Effector memory CD4-positive, alpha-beta T cell (primary cell): ENCODE measurements around the gene CEP131.
"Not testable (repeated sequence)": the region's sequence is repeated elsewhere in the genome, so short reads cannot be mapped to it uniquely, and the experiment has no call there.

Experiments
- DNase-seq, 3 donors: peaks; one replicate each; pipeline ENCODE4 v3.0.0-alpha.2; 2020
- H3K27ac ChIP-seq: 2 replicates; pipeline ENCODE4 v1.7.0; 2013; ENCODE audit warnings: mild to moderate bottlenecking, low read length, moderate library complexity; ENCODE audit not compliant: insufficient read depth, poor library complexity, severe bottlenecking
- H3K27me3 ChIP-seq: replicated peaks from 2 replicates; pipeline ENCODE4 v1.7.0; 2013; ENCODE audit warnings: mild to moderate bottlenecking, low read length; ENCODE audit not compliant: insufficient read depth, control insufficient read depth, poor library complexity, severe bottlenecking
- H3K36me3 ChIP-seq: 2 replicates; pipeline ENCODE4 v1.7.0; 2013; ENCODE audit warnings: mild to moderate bottlenecking, low read length, moderate library complexity; ENCODE audit not compliant: control insufficient read depth, insufficient read depth
- H3K4me1 ChIP-seq: 2 replicates; pipeline ENCODE4 v1.7.0; 2013; ENCODE audit warnings: low read length, mild to moderate bottlenecking; ENCODE audit not compliant: control insufficient read depth, insufficient read depth, poor library complexity, severe bottlenecking
- H3K4me3 ChIP-seq: 2 replicates; pipeline ENCODE4 v1.7.0; 2013; ENCODE audit warnings: low read length, low read depth, mild to moderate bottlenecking; ENCODE audit not compliant: insufficient read depth, poor library complexity, severe bottlenecking
- H3K9me3 ChIP-seq: 2 replicates; pipeline ENCODE4 v1.7.0; 2013; ENCODE audit warnings: mild to moderate bottlenecking, low read length, moderate library complexity; ENCODE audit not compliant: control insufficient read depth

Gene CEP131

GRCh38 chr17:81233316-81233715, 10.6 kb upstream of the CEP131 start:
- H3K4me1 ChIP-seq = peaks cover 22% of the 10 kb centered on the region
- H3K36me3 ChIP-seq = peaks cover 51% of the 10 kb centered on the region
- H3K27ac ChIP-seq = no peak overlapping the region
- H3K27me3 ChIP-seq = no peaks in the 10 kb centered on the region
- no peak overlapping the region for H3K4me3 ChIP-seq
- DNase-seq = no peak
- H3K9me3 ChIP-seq = no peaks in the 10 kb centered on the region

DNA sequence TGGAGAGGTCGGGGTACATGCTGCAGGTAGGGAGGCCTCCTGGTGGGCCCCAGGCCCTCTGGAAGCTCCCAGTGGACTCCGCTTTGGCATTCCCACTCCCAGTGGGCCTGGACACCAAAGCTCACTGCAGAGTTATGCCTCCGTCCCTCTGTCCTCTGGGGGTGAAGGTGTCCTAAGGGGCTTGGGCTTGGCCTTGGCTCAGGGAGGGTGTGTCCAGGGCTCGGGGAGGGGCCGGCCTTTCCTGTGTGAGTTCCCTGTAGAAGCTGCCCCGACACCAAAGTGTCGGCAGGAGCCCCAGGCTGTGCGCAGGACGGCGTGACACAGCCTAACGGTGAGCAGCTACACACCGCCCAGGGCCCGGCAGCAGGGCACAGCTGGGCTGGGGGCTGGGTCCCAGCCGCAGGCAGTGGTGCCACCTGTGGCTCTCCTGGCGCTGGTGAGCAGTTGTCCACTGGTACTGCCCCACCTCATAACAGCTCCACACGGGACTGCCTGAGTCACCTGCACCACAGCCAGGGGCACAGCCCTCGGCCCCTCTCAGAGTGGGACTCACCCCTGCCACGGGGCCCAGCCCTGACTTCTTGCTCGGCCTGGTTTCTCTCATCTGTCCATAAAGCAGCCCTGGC, 10.0 kb upstream of the CEP131 start:
- DNase-seq = no peak
- peaks cover 53% of the 10 kb centered on the region for H3K36me3 ChIP-seq

GRCh38 chr17:81231766-81232581, 9.2 kb upstream of the CEP131 start:
- H3K36me3 ChIP-seq = peaks cover 53% of the 10 kb centered on the region
- no peak for DNase-seq
- H3K4me1 ChIP-seq = peaks cover 9% of the 10 kb centered on the region
- no peak overlapping the region for H3K27ac ChIP-seq
- H3K9me3 ChIP-seq = no peaks in the 10 kb centered on the region
- H3K27me3 ChIP-seq = no peaks in the 10 kb centered on the region
- H3K4me3 ChIP-seq = no peak overlapping the region

More for the DNA sequence above, 10.0 kb upstream of the CEP131 start:
- H3K27ac ChIP-seq = no peak overlapping the region
- H3K27me3 ChIP-seq = no peaks in the 10 kb centered on the region
- no peak overlapping the region for H3K4me3 ChIP-seq
- peaks cover 16% of the 10 kb centered on the region for H3K4me1 ChIP-seq
- H3K9me3 ChIP-seq = no peaks in the 10 kb centered on the region

DNA sequence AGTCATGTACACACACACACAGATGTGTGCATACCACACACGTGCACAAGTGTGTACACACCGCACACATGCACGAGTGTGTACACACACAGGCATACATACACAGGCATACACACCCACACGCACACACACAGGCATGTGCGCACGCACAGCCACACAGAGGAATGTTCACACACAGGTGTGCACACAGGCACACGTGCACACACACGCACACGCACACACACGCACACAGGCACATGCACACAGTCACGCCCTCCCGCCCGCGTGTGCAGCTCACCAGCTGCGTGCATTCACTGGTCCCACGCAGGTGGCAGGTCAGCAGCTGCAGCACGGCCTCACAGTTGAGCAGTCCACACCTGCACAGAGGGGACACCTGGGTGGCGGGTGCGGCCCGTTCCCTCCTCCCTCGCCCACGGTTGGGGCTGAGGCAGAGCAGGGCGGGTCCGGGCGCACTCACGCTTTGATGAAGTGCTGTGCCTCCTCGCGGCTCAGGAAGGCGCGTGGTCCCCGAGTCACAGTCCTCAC, 8.4 kb upstream of the CEP131 start:
- no peak overlapping the region for H3K27ac ChIP-seq
- H3K4me1 ChIP-seq = peaks cover 2% of the 10 kb centered on the region
- H3K4me3 ChIP-seq = no peak overlapping the region
- H3K36me3 ChIP-seq = peaks cover 53% of the 10 kb centered on the region
- H3K27me3 ChIP-seq = no peaks in the 10 kb centered on the region
- H3K9me3 ChIP-seq = no peaks in the 10 kb centered on the region
- no peak for DNase-seq

GRCh38 chr17:81230043-81230820, 7.5 kb upstream of the CEP131 start:
- Histone ChIP-seq H3K4me3 (no peak overlapping the region), H3K27me3 (no peaks in the 10 kb centered on the region), H3K9me3 (no peaks in the 10 kb centered on the region), H3K4me1 (no peaks in the 10 kb centered on the region), H3K27ac (no peak overlapping the region), H3K36me3 (peaks cover 49% of the 10 kb centered on the region)
- no peak for DNase-seq

DNA sequence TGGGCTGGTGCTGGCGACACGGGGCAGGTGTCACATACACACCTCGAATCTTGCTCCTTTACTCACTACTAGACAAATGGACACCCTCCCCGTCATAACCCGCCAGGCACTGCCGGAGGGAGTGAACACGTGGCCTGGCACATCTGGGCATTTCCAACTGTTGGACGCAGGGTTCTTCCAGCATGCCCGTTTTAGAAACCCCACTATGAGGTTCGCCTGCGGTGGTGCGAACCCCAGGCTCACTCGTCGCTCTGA, 6.8 kb upstream of the CEP131 start:
- H3K27ac ChIP-seq = no peak overlapping the region
- no peaks in the 10 kb centered on the region for H3K9me3 ChIP-seq
- no peaks in the 10 kb centered on the region for H3K4me1 ChIP-seq
- H3K36me3 ChIP-seq = peaks cover 49% of the 10 kb centered on the region
- H3K4me3 ChIP-seq = no peak overlapping the region
- no peak for DNase-seq
- no peaks in the 10 kb centered on the region for H3K27me3 ChIP-seq

DNA sequence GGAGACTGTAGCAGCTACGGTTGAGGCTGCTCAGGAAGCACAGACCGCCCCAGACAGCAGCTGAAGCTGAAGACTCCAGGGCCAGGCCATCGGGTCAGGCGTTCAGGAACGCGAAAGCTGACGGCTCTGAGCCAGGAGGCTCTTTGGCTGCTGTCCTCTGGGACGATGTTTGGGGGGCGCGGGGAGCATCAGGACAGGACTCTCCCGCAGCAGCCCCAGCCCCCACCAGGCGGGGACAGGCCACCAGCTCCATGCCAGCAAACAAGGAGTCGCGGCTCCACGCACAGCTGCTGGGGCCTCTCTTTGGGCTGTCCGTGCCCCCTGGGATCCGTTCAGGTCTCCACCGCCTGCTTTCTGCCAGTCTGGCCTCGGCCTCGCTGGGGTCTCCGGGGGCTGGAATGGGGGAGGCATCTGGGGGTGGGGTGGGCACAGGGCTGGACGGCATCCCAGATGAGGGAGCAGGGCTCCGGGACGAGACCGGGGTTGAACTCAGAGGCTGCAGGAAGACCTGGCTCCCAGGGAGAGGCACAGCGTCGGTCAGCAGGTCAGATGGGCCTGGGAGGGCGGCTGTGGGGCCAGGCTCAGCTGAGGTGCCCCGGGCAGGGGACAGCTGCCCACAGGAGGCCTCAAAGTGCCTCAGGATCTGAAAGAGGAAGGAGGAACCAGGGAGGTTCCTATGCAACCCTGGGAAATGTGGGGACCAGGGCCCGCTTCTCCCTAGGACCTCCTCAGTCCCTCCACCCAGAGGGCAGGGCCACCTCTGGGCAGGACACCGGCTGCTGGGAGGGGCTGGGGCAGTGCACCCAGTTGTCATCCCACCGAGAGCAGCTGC, 6.3 kb upstream of the CEP131 start:
- Histone ChIP-seq H3K4me3 (no peak overlapping the region), H3K27ac (no peak overlapping the region), H3K9me3 (no peaks in the 10 kb centered on the region), H3K27me3 (no peaks in the 10 kb centered on the region), H3K36me3 (peaks cover 49% of the 10 kb centered on the region), H3K4me1 (no peaks in the 10 kb centered on the region)
- DNase-seq = no peak

DNA sequence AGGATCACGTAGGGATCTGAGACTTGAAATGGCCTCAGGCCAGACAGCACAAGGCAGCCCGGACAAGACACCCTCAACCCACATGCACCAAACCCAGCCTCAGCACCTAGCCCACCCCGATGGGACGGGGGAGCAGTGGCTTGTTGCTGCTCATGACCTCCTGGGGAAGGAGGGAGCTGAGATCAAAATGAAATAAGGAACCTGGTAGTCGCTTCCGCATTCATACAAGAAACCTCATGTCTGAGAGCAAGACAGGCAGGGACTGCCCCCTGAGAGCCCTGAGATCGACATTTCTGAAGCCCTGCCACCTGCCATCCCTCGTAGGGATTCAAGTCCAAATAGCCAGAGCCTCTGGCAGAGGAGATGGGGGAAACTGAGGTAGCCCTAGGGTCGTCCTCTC, 5.7 kb upstream of the CEP131 start:
- H3K4me3 ChIP-seq = no peak overlapping the region
- DNase-seq = no peak

GRCh38 chr17:81227630-81228029, 4.9 kb upstream of the CEP131 start:
- H3K27ac ChIP-seq, H3K27me3 ChIP-seq, DNase-seq, H3K9me3 ChIP-seq, H3K4me1 ChIP-seq, H3K4me3 ChIP-seq: not testable (repeated sequence)
- H3K36me3 ChIP-seq = peaks cover 39% of the 10 kb centered on the region

More for the DNA sequence above, 5.7 kb upstream of the CEP131 start:
- Histone ChIP-seq H3K9me3 (no peaks in the 10 kb centered on the region), H3K27ac (no peak overlapping the region), H3K36me3 (peaks cover 44% of the 10 kb centered on the region), H3K4me1 (peaks cover 3% of the 10 kb centered on the region), H3K27me3 (no peaks in the 10 kb centered on the region)
